SK-N-SH (cell line): ENCODE data around the gene PAQR5.
"Not testable (repeated sequence)": the region's sequence is repeated elsewhere in the genome, so short reads cannot be mapped to it uniquely, and the experiment has no call there.

Source experiments
- CHD2 ChIP-seq: fragments of 150-350 bp; IDR thresholded peaks from 2 replicates; pipeline ENCODE4 v1.6.1; 2018; ENCODE audit warnings: low read length; ENCODE audit not compliant: partially characterized antibody
- EP300 ChIP-seq, 2 experiments: IDR thresholded peaks; 2 replicates each; pipeline versions ENCODE4 v1.4.0 to v1.6.1; 2012; ENCODE audit warnings: borderline replicate concordance in 1 of 2, low read depth in 1 of 2, low read length in 1 of 2
- POLR2AphosphoS5 ChIP-seq: IDR thresholded peaks from 2 replicates; pipeline ENCODE4 v1.6.1; 2012; ENCODE audit warnings: low read depth, low read length
- YY1 ChIP-seq: IDR thresholded peaks from 2 replicates; pipeline ENCODE4 v1.4.0; 2012; ENCODE audit warnings: low read depth, mild to moderate bottlenecking
- TF ChIP-seq, protein P1 (sequence below): IDR thresholded peaks from 2 replicates; pipeline ENCODE4 v1.4.0; 2012; ENCODE audit warnings: low read depth, borderline replicate concordance
- TF ChIP-seq, protein P2 (sequence below): IDR thresholded peaks from 2 replicates; pipeline ENCODE4 v1.4.0; 2012; ENCODE audit warnings: low read depth
- TF ChIP-seq, protein P3 (sequence below): fragments of 200-600 bp; sonication (generic); IDR thresholded peaks from 2 replicates; pipeline ENCODE4 v1.6.1; 2017; ENCODE audit warnings: antibody characterized with exemption, mild to moderate bottlenecking, moderate library complexity

DNA sequence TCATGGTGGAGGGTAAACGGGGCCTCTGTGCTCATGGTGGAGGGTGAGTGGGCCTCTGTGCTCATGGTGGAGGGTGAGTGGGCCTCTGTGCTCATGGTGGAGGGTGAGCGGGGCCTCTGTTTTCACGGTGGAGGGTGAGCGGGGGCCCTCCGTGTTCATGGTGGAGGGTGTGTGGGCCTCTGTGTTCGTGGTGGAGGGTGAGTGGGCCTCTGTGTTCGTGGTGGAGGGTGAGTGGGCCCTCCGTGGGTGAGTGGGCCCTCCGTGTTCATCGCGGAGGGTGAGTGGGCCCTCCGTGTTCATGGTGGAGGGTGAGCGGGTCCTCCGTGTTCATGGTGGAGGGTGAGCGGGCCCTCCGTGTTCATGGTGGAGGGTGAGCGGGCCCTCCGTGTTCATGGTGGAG is 85.4 kb downstream of the PAQR5 start:
- TF ChIP-seq, protein P1, sequence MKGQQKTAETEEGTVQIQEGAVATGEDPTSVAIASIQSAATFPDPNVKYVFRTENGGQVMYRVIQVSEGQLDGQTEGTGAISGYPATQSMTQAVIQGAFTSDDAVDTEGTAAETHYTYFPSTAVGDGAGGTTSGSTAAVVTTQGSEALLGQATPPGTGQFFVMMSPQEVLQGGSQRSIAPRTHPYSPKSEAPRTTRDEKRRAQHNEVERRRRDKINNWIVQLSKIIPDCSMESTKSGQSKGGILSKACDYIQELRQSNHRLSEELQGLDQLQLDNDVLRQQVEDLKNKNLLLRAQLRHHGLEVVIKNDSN, result not testable (repeated sequence)
- TF ChIP-seq, protein P2, sequence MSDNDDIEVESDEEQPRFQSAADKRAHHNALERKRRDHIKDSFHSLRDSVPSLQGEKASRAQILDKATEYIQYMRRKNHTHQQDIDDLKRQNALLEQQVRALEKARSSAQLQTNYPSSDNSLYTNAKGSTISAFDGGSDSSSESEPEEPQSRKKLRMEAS, result not testable (repeated sequence)
- TF ChIP-seq, protein P3, sequence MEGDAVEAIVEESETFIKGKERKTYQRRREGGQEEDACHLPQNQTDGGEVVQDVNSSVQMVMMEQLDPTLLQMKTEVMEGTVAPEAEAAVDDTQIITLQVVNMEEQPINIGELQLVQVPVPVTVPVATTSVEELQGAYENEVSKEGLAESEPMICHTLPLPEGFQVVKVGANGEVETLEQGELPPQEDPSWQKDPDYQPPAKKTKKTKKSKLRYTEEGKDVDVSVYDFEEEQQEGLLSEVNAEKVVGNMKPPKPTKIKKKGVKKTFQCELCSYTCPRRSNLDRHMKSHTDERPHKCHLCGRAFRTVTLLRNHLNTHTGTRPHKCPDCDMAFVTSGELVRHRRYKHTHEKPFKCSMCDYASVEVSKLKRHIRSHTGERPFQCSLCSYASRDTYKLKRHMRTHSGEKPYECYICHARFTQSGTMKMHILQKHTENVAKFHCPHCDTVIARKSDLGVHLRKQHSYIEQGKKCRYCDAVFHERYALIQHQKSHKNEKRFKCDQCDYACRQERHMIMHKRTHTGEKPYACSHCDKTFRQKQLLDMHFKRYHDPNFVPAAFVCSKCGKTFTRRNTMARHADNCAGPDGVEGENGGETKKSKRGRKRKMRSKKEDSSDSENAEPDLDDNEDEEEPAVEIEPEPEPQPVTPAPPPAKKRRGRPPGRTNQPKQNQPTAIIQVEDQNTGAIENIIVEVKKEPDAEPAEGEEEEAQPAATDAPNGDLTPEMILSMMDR, result not testable (repeated sequence)
- not testable (repeated sequence) for TF ChIP-seq POLR2AphosphoS5; CHD2; EP300 (IDR thresholded peaks at IDR 0.05; ENCODE audit: borderline replicate concordance in 1 of 2, low read depth in 1 of 2, low read length in 1 of 2); YY1
